Right cardiac atrium (tissue), 5 donors: ENCODE measurements around the gene VAPB. TPM values are rescaled to one million over a fixed set of nuclear protein-coding genes. Genes with fewer than 3 reads are reported as not detected.

Experiments
- ATAC-seq, 2 donors: fragments of 200-7000 bp; cut with Tn5 transposase; one replicate each; pipeline versions ENCODE4 v1.8.0 to v1.9.1; 2020; ENCODE audit warnings: moderate library complexity in 2 of 2, mild to moderate bottlenecking in 1 of 2
- DNase-seq, 3 donors: peaks; one replicate each; pipeline ENCODE4 v3.0.0-alpha.2; 2020
- H3K27ac ChIP-seq: one replicate; pipeline ENCODE4 v1.5.1; 2013; ENCODE audit warnings: mild to moderate bottlenecking, low read length, control low read depth, moderate library complexity
- H3K27me3 ChIP-seq: one replicate; pipeline ENCODE4 v1.6.1; 2013; ENCODE audit not compliant: control insufficient read depth, insufficient read depth
- H3K4me1 ChIP-seq: one replicate; pipeline ENCODE4 v1.6.1; 2013; ENCODE audit warnings: low read length; ENCODE audit not compliant: control insufficient read depth, insufficient read depth
- H3K4me3 ChIP-seq: one replicate; pipeline ENCODE4 v1.5.1; 2013; ENCODE audit warnings: low read length, control low read depth
- H3K9me3 ChIP-seq: one replicate; pipeline ENCODE4 v1.6.1; 2013; ENCODE audit warnings: low read length; ENCODE audit not compliant: control insufficient read depth
- WGBS: extraction: QIAGEN DNeasy Blood & Tissue Kit; methylation state at CpG from one replicate; pipeline ENCODE4 v1.1.7; 2013; 5-methylcytosine and 5-hydroxymethylcytosine counted together
- intact Hi-C, 4 donors: fragments of 100-400 bp; cut with DNase I; formaldehyde crosslinking; loops; one replicate each; pipeline versions ENCODE4 v1.11.0 to v1.14.0; 2022 to 2023
- polyA plus RNA-seq: library from polyadenylated mRNA; stranded (reverse); fragments of 200-250 nt; gene quantifications from one replicate; pipeline ENCODE4 v1.2.3, GENCODE V29; 2013
- total RNA-seq, 4 donors: library from RNA; stranded (reverse); fragmentation: NEBNext Ultra II Directional; extraction: Animal tissue kit (Norgen Biotek cat#: 25700); gene quantifications; one replicate each; pipeline ENCODE4 v1.2.1, GENCODE V29; 2021
- donor health status: healthy with polysubstance abuse.
- donor health status: DM: no; HTN: yes; CAD: no.
- donor health status: DM: no; HTN: no; CAD: no.
- donor health status: DM: no; HTN: yes; CAD: no; lungs with severe emphysema.
- donor health status: DM: yes; HTN: yes; CAD: no.

Gene VAPB
- total and polyA plus RNA-seq, 5 donors = 30.6 to 64.7 (median 63.1) TPM

DNA sequence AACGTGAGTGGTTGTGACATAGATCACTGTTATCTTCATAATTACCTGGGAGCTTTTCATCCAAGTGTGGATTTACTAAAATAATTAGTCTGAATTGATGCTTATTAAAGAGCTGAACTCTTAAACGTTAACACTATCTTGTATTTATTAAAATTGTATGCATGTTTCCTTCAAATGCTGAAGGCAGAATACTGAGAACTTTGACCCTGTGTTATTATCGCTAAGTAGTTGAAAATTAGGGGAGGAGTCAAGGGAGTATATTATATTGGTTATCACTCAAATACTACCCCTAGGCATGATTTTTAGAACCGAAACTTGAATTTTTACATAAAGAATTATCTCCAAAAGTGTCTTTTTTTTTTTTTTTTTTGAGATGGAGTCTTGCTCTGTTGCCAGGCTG lies 5.8 kb downstream of the VAPB start:
- H3K27ac ChIP-seq = no peak overlapping the region
- 81% methylated on average over 4 of the region's 4 CpGs for WGBS
- no peaks in the 10 kb centered on the region for H3K9me3 ChIP-seq
- peaks cover 18% of the 10 kb centered on the region for H3K4me1 ChIP-seq
- no peaks in the 10 kb centered on the region for H3K27me3 ChIP-seq
- intact Hi-C loops = no loop called here
- H3K4me3 ChIP-seq = no peak overlapping the region
- ATAC-seq (no peak), DNase-seq (no peak)

GRCh38 chr20:58395604-58396003 lies 6.6 kb downstream of the VAPB start:
- ATAC-seq = no peak
- WGBS = 95% methylated on average over 3 of the region's 3 CpGs
- no peak overlapping the region for H3K4me3 ChIP-seq
- H3K27me3 ChIP-seq = no peaks in the 10 kb centered on the region
- H3K4me1 ChIP-seq = peaks cover 11% of the 10 kb centered on the region
- intact Hi-C loops = no loop called here
- no peak for DNase-seq
- H3K27ac ChIP-seq = no peak overlapping the region
- no peaks in the 10 kb centered on the region for H3K9me3 ChIP-seq

GRCh38 chr20:58397429-58397828 lies 8.4 kb downstream of the VAPB start:
- DNase-seq = no peak

GRCh38 chr20:58398254-58398653 lies 9.2 kb downstream of the VAPB start:
- no peak for DNase-seq
- Histone ChIP-seq H3K4me3 (no peak overlapping the region), H3K27ac (no peak overlapping the region), H3K27me3 (no peaks in the 10 kb centered on the region), H3K9me3 (no peaks in the 10 kb centered on the region), H3K4me1 (peaks cover 4% of the 10 kb centered on the region)
- ATAC-seq = no peak
- 83% methylated on average over 5 of the region's 5 CpGs for WGBS
- intact Hi-C loops = no loop called here

More at GRCh38 chr20:58397429-58397828, 8.4 kb downstream of the VAPB start:
- intact Hi-C loops = no loop called here
- 98% methylated on average over 6 of the region's 6 CpGs for WGBS
- Histone ChIP-seq H3K27me3 (no peaks in the 10 kb centered on the region), H3K9me3 (no peaks in the 10 kb centered on the region), H3K4me3 (no peak overlapping the region), H3K4me1 (peaks cover 4% of the 10 kb centered on the region), H3K27ac (no peak overlapping the region)
- ATAC-seq = no peak

DNA sequence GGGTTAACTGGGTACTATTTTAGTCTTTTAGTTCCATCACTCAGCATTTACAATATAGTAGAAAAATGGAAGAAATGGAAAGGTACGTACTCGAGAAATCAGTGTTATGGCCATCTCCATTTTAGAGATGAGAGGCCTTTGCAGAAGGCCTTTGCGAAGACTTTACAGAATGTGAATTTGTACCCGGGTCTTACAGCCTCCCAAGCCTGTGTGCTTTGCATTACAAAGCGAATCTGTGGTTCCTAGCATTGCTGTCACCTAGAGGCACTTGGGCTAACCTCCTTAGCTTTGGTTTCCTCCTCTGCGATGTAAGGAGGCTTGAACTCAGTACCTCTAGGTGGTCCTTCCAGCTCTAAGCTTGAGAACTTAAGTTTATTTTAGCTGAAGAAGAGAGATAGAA lies 10.9 kb downstream of the VAPB start:
- no peaks in the 10 kb centered on the region for H3K9me3 ChIP-seq
- intact Hi-C loops = no loop called here
- H3K27ac ChIP-seq = no peak overlapping the region
- no peaks in the 10 kb centered on the region for H3K27me3 ChIP-seq
- H3K4me1 ChIP-seq = peaks cover 7% of the 10 kb centered on the region
- ATAC-seq = no peak
- WGBS = 88% methylated on average over 6 of the region's 6 CpGs
- no peak for DNase-seq
- H3K4me3 ChIP-seq = no peak overlapping the region

DNA sequence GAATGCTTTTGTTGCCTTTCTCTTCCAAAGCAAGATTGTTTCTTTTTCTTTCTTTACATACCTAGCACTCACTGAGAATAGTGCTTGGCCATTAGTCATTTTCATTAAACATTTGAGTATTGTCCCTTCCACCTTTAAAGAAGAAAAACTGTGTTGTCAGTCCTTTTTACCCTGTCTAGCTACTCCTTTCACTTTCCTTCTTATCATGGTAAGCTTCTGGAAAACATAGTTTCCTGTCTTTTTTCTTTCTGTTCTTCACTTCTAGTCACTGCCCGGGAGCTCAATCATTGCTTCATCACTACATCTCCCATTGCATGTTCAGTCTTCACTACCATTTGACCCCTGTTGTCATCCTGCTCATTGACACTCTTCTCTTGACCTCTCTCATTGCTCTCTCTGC lies 12.1 kb downstream of the VAPB start:
- Histone ChIP-seq H3K27me3 (no peaks in the 10 kb centered on the region), H3K27ac (no peak overlapping the region), H3K4me1 (peaks cover 7% of the 10 kb centered on the region), H3K4me3 (no peak overlapping the region), H3K9me3 (no peaks in the 10 kb centered on the region)
- intact Hi-C loops = no loop called here
- DNase-seq (no peak), ATAC-seq (no peak)
- WGBS = 83% methylated on average over 1 of the region's 1 CpG

DNA sequence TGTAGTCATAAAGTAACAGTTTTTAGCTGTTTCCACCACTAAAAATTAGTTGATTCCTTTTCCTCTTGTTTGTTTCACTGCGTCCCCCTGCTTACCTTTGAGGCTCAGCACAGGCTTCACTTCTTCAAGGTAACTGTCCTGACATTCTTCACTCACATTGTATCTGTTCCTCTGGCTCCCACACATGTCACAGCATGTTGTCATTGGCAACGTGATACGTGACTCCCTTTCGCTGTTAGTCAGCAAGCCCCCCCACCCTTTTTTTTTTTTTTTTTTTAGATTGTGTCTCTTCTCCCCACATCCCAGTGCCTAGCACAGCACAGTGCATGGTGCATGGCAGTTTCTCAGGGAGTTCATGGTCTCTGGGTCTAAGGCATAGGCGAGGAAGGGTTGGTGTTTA lies 13.3 kb downstream of the VAPB start:
- intact Hi-C loops = no loop called here
- ATAC-seq = no peak

DNA sequence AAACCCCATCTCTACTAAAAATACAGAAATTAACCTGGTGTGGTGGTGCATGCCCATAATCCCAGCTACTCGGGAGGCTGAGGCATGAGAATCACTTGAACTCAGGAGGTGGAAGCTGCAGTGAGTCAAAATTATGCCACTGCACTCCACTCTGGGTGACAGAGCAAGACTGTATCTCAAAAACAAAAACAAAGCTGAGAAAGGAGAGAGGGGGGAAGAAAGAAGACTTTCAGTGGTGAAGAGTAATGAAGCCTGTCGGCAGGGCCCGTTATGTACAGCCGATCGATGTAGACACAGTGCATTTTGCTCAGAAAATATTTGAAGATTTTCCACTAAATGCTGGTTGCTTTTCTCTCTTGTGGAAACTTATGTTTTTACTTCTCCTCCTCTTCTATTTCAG lies 13.8 kb downstream of the VAPB start:
- H3K27me3 ChIP-seq = no peaks in the 10 kb centered on the region
- intact Hi-C loops = no loop called here
- no peaks in the 10 kb centered on the region for H3K9me3 ChIP-seq
- ATAC-seq = no peak
- WGBS = 94% methylated on average over 5 of the region's 5 CpGs
- H3K4me1 ChIP-seq = peaks cover 7% of the 10 kb centered on the region
- DNase-seq = no peak
- no peak overlapping the region for H3K4me3 ChIP-seq
- no peak overlapping the region for H3K27ac ChIP-seq

More for the DNA sequence above, 13.3 kb downstream of the VAPB start:
- no peak for DNase-seq
- Histone ChIP-seq H3K4me3 (no peak overlapping the region), H3K4me1 (peaks cover 7% of the 10 kb centered on the region), H3K27me3 (no peaks in the 10 kb centered on the region), H3K27ac (no peak overlapping the region), H3K9me3 (no peaks in the 10 kb centered on the region)
- 76% methylated on average over 5 of the region's 5 CpGs for WGBS

DNA sequence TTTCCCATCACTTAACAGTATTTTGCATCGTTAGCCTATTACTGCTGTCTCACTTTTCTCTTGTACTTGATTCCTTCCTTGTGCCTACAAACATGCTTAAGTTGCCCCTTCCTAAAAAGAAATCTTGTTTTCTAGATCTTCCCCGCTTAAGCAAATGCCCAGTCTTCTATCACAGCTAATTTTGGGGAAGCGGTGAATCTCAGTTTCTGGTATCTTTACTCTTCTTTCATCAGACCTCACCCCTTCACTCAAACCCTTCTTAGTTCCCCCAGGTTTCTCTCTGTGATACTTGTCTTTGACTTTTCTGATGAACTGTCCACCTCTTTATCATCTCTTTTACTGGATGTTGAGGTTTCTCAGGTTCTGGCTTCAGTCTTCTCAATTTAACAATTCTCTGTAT lies 14.2 kb downstream of the VAPB start:
- DNase-seq = no peak
- intact Hi-C loops = no loop called here
- Histone ChIP-seq H3K4me3 (no peak overlapping the region), H3K27ac (no peak overlapping the region), H3K9me3 (no peaks in the 10 kb centered on the region), H3K4me1 (peaks cover 10% of the 10 kb centered on the region), H3K27me3 (no peaks in the 10 kb centered on the region)
- no peak for ATAC-seq
- WGBS = 94% methylated on average over 3 of the region's 3 CpGs

DNA sequence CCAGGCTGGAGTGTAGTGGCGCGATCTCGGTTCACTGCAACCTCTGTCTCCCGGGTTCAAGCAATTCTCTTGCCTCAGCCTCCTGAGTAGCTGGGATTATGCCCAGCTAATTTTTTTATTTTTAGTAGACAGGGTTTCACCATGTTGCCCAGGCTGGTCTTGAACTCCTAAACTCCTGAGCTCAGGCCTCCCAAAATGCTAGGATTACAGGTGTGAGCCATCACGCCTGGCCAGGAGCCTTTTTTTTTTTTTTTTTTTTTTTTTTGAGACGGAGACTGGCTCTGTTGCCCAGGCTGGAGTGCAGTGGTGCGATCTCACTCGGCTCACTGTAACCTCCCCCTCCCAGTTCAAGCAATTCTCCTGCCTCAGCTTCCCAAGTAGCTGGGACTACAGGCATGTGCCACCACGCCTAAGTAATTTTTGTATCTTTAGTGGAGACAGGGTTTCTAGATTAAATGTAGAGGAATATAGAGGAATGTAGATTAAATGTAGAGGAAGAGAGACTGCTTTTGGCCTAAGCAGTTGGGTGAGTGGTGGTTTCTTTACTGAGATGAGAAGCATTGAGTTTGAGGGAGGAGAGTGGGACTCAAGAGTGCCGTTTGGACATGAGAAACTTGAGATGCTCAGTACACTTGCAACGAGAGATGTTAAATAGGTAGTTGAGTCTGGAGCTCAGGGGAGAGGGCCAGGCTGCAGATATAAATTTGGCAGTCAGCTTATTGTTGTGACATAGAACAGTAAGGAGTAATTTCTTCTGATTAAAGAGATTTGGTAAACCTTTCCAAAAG lies 16.7 kb downstream of the VAPB start:
- no peaks in the 10 kb centered on the region for H3K27me3 ChIP-seq
- DNase-seq = no peak
- WGBS = 77% methylated on average over 11 of the region's 11 CpGs
- ATAC-seq = no peak
- intact Hi-C loops = no loop called here
- H3K27ac ChIP-seq = no peak overlapping the region
- H3K4me3 ChIP-seq = no peak overlapping the region
- peaks cover 11% of the 10 kb centered on the region for H3K4me1 ChIP-seq
- no peaks in the 10 kb centered on the region for H3K9me3 ChIP-seq

GRCh38 chr20:58406422-58407001 lies 17.5 kb downstream of the VAPB start:
- no peak for ATAC-seq
- H3K27me3 ChIP-seq = no peaks in the 10 kb centered on the region
- H3K4me1 ChIP-seq = peaks cover 9% of the 10 kb centered on the region
- no peak overlapping the region for H3K4me3 ChIP-seq
- no peak for DNase-seq
- H3K9me3 ChIP-seq = no peaks in the 10 kb centered on the region
- H3K27ac ChIP-seq = no peak overlapping the region
- 35% methylated on average over 4 of the region's 4 CpGs for WGBS
- intact Hi-C loops = no loop called here
